Activated CD8-positive, alpha-beta memory T cell treated with anti-CD3 and anti-CD28 coated beads for 24 hours (primary cell): ENCODE data around the gene PBX1.

Experiments used
- DNase-seq: peaks from one replicate; pipeline ENCODE4 v3.0.0-alpha.2; 2020

The PBX1 gene

DNA sequence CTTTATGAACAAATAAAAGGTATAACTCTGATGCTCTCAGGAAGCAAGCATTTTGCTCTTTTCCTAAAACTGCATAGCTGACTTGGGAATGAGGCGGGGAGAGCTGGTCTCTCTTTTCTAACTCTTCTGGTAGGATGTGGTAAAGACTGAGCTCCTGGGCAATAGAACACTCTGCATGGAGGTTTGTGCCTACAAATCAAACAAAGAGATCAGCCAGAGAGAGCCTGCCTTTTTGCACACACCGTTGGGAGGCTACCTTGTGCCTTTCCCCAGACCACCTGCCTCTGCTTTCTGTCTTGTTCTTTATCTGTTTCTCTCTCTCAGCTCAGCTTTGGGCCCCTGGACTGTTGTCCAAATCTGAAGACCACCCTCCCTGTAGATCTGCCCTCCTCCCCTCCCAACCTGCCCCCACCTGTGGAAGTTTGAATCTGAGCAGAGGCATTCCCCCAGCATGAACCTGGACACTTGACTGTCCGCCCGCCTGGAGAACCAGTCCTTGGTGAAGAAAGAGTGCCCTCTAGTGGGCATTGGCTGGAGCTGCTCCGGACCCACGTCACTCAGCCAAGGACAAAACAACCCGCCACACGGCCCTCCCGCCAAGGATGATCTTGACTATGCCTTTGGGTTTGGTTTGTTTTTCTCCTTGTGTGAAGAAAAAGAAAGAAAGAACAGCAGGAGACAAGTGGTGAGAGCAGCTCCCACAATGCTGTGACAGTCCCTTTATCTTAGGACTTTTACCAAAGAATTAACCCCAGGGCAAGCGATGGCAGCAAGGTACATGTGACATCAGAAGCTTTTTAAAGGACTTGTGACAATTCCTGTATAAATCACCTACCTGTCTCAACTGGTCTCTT, 228.2 kb downstream of the PBX1 start:
- DNase-seq = peak; percentile 77

DNA sequence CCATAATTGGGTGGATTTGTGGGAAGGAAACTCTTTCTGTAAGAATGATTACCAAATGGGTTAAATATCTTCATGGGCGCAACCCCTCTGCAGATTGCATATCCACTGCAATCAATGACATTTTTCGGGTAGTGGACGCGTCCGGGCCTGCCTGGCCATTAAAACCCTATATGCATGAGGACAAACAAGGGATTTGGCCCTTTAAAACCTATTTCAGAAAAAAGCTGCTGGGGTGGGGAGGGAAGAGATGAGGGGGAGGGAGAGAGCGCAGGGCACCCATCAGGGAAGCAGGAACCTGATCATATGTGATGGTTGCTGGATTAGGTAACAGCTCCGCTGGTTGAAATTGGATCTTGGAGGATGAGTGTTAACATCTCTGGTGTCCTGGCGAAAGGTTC, 228.8 kb downstream of the PBX1 start:
- no peak for DNase-seq

DNA sequence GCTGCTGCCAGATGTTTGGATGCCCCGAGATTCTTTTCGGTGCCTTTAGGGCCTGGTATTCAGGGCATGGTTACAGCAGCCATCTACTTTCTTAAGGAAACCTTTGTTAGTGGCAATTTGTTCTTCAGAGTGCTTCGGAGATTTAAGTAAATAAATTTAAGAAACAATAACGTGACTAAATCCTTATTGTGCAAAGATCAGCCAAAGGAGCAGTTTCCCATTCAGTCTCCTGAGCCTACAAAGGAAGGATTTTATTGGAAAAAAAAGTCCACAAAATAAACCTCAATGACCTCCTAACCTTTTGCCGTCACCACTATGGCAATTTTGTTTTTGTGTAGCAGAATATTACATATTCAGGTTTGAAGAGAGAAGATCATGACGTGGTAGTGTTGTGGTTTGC, 231.1 kb downstream of the PBX1 start:
- no peak for DNase-seq

DNA sequence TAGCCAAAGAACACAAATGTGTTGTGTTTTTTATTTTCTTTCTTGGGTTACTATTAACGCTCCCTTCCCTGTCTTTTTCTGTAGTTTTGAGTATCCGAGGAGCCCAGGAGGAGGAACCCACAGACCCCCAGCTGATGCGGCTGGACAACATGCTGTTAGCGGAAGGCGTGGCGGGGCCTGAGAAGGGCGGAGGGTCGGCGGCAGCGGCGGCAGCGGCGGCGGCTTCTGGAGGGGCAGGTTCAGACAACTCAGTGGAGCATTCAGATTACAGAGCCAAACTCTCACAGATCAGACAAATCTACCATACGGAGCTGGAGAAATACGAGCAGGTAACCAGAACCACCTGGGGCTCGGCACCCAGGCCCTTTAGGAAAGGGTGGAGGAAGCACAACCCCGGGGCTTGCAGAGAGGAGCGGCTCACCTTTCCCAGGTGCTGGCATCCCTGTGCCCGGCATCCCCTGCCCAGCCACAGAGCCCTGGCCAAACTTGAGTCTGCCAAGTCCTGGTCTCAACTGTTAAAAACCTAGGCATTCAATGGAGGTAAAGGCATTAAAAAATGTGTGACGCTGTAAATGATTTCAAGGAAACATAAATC, 233.5 kb downstream of the PBX1 start:
- no peak for DNase-seq

DNA sequence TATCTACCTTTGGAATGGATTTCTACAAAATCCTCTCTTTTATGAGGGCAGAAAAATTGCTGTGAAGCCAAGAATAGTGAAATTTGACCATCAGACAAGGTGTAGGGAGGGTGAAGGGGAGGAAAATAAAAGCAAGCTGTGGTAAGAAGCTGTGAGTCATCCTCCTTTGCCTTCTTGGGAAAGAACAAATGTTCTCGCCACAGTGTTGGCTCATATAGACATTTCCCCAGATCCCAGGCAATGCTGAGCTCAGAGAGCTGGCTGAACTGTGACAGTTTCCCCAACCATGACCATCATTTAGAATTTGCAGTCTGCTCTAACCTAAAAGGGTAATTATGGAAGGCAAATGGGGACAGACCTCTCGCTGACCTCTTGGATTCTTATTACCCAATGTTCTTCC, 235.4 kb downstream of the PBX1 start:
- DNase-seq = no peak

DNA sequence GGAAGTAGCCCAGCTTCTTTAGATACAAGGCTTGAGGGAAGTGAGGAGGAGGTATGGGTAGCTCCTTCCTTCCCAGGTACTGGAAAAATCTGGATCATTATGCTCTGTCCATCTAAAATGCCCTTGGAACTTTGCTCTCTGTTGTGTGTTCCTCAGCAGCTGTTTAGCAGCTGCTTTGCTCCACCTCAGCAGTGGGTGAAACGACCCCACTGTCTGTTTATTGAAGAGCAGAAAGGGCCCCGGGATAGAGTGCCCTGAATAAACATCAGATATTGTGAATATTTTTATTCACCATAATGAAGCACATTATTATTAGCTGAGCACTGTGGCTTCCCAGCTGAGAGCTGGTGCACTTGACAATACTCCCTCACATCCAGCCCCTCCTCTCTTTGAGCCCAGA, 237.9 kb downstream of the PBX1 start:
- no peak for DNase-seq

DNA sequence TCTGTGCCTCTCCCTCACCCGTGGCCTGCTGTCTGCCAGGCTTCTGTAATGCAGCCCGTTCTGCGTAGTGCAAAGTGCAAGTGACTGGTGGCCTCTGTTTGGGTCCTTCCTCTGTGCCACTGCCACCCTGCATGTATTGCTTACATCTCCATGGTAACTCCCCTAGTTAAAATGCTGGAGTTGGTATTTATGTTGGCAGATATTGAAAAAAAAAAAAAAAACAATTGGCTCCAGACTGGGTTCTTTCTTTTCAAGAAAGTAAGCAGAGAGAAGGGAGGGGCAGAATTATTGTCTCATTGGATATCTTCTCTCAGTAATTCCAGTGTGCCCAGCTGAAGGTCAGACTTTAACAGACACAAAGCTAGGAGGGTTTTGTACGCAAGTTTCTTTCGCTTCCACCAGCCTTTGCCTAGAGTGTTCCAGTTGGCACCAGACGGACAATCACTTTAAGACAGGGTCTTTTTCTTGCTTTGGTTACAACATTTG, 242.3 kb downstream of the PBX1 start:
- DNase-seq = no peak

DNA sequence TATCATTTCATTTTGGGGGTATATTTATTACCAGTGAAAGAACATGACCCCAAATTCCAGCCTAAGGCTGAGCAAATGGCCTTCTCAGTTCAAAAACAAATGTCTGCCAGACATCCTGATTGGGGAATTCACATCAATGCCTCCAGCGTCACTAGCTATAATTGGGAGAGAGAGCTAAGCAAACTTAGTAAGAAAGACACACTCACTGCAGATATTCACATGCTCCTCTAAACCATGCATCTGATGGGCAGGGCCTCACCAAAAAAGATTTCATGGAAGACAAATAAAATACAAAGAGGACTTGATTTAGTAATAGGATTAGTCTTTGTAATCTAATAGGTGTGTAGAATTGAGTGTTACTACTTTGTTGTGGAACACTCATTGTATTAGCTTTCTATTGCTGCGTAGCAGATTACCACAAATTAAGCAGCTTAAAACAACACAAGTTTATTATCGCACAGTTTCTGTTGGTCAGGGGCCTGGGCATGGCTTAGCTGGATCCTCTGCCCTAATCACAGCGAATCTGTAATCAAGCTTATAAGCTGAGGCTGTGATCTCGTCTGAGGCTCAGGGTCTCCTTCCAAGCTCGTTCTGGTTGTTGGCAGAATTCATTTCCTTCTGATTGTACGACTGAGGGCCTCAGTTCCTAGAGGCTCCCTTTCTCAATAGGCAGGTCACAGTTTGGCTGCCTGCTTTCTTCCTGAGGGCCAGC, 243.0 kb downstream of the PBX1 start:
- no peak for DNase-seq

DNA sequence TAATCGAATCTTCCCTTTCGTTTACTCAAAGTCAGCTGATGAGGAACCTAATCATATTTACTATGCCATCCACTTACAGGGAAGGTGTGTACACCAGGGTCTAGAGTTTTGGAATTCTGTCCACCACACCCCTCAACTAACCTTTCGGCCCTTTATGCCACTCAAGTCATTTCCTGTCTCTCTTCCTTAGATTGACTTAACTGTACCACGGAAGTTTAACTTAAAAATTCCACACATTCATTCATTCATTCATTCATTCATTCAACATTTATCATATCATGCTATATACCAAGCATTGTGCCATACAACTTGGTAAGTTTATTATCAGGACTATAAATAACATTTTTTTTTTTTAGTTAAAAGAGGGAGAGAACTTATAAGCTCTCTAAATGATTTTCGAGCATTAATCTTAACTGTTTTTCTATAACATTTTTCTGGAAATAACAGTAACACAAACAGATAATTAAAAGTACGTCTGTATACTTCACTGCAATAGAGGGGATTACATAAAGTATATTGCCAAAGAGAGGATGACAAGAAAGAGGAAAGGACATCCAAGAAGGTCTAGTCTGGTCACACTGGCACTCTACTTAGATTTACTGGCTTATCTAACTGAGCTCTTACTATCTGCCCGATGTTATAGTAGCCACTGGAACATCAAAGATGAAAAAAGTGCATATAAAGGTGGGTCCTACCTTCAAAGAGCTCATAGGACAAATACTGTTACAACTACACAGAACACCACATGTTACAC, 243.7 kb downstream of the PBX1 start:
- no peak for DNase-seq

DNA sequence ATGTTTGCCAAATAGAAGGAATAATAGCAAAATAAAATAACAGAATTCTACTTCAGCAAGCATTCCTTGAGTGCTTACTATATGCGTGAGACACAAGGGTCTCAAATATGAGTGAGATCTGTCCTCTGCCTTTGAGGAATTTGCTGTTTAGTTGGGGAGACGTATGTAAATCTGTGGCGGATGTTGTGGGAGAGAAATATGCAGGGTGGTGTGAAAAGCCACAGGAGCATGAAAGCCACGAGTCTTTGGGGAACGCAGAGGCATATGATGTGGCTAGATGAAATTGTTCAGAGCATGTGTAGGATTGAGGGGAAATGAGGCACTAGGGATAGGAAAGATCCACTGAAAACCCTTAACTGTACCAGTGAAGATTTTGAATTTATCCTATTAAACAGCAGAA, 244.4 kb downstream of the PBX1 start:
- DNase-seq = no peak

DNA sequence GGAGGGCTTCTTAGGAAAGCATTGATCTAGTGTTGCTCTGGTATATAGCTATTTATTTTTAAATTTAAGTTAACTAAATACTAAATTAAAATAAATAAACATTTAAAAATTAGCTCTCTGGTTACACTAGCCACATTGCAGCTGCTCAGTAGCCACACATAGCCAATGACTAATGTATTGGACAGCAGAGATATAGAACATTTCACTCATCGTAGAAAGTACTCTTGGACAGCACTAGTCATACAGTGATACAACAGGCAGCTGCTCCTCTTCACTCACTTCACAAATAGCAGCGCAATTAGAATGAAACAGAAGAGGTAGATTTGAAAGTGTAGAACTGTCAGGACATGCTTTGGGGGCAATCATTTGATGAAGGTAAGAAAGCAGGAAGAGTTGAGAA, 245.4 kb downstream of the PBX1 start:
- DNase-seq = no peak

DNA sequence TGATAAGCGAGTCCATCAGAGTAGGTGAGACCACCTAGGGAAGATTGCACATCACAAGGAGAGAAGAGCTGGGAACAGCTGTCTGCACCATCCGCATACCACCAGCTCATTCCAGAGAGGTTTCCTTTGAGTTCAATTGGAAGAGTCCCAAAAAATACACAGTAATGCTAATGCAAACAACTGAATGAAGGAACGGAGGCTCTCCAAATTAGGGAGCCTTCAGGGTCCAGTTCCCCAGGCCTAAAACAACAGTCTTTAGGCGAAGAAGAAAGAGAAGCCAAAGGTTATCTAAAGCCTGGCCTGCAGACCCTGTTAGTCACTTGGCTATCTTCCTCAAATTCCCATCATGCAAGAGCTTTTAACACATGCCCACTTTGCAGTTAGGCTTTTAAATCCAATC, 246.4 kb downstream of the PBX1 start:
- DNase-seq = no peak

DNA sequence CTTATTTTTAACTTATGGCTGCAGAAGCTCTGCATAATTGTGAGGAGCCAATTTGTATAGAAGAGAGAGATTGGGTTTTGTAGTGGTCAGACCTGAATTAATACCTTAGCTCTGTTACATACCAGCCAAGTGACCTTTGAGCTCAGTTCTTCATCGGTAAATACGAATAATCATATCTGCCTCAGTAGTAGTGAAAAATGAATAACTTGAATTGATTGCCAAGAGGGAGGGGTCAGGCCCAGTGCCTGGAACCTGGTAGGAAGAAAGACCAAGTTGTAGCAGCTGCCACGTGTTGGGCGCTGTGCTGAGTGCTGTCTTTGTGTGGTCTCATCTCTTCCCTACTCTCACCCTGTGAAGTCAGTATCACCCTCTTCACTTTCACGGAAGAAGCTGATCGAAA, 247.5 kb downstream of the PBX1 start:
- no peak for DNase-seq

DNA sequence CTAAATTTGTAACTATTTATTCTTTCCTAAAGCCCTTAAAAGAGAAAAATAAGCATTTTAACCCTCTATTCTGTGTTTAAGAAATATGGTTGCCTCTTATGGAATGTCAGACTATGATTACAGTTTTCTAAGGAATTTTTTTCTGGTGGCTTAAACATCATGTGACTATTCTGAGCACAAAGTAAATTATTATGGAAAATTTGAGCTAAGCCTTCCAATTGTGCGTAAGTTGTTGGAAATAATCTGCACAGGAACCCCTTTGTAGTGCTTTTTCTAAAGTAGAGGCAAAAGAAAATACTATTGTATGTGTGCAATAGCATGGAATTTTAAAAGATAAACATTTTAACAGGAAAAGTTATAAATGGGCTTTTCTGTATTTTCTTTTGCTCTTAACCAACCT, 254.8 kb downstream of the PBX1 start:
- DNase-seq = no peak

DNA sequence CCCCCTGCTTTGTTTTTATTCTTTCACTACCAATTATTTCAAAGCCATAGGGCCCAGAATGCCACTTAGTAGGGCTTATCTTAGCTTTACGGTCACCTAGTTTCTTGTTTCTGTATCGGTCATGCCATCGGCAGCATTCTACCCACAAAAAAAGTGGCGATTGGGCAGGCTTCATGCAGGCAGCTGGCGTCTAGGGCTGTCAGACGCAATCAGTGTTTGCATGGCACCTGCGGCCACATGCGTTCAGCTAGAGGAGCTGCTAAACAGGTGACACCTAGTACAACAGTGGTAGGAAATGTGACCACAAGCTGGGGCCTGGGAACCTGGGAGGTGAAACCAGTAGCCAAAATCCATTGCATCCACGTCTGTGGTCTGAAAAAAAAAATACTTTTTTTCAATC, 262.7 kb downstream of the PBX1 start:
- DNase-seq = no peak

DNA sequence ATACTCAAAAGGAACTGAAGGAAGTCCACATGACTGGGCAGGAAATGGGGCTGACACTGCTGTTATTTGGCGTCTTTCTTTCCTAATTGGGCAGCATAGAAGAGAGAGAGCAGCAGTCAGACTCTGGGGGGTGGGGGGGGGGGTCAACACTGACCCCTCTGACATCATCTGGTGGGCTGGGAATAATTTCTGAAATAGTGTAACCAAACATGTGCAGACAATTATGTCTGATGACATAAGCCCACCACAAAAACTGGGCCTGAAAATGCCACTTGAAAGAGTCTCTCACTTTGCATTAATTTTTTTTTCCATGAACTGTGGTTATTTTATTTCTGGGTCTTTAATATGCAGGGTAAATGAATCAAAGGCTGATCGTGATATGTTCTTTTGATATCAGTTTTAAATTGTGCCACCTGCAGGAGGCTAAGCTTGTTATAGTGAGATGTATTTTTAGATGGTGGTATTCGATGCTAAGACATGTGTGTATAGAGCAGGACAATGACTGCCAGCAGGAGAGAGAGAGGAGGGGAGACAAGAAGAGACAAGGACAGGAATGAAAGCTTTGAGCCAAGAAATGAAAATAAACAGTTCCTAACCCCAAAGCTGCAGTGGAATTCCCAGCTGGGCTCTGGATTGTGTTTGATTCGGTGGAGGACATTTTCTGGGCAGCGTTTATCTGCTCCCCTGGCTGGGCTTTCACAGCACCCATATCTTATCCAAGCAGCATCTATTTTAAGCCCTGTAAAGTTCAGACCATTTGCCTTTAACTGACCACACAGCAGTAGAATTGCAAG, 264.7 kb downstream of the PBX1 start:
- no peak for DNase-seq

DNA sequence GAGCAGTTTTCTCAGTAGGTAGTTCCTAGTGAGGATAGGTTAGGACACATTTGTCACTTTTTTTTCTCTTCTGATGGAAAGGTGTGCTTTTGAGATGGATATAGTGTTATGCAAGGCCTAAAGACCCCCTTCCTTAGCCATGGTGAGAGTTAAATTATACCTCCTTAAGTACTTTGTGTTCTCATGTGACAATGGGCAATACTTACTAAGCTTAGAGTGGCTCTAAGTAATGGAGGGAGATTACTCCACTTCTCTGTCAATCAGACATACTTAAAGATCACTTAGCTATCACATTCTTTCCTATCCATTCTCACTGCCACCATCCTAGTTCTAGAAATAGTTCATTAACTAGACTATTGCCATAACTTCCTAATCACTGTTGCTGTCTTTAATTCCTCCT, 265.6 kb downstream of the PBX1 start:
- DNase-seq = no peak

DNA sequence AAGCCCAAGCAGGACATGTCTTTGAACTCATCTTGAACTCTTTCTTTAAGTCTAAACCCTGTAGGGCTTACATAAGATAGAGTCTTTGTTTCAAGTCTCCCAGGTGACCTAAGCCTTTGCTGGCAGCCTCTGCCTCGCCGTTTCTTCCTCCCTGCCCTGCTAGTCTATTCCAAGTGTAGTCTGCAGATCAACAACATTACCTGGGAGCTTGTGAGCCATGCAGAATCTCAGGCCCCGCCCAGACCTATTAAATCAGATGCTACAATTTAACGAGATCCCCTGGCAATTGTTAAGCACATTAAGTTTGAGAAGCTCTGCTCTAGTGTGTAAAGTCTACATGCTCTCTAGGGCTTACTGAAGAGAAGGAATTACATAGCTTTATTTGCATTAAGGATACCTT, 271.6 kb downstream of the PBX1 start:
- no peak for DNase-seq

DNA sequence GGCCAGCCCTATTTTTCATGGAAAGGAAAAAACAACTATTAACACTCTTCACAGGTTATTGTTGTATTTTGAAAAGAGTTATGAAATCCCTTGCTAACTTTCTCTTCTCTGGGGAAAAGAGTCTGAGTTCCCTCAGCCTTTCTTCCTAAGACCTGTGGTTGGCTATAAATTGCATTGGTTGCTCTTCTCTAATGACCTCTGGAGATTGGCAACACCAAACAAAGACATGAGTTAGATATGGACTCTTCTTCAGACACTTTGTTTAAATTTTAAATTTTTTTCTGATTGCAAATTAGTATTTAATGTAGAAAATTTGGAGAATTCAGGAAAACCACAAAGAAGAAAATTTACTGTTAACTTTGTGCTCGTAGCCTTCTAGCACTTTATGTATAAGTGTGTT, 275.7 kb downstream of the PBX1 start:
- DNase-seq = no peak

DNA sequence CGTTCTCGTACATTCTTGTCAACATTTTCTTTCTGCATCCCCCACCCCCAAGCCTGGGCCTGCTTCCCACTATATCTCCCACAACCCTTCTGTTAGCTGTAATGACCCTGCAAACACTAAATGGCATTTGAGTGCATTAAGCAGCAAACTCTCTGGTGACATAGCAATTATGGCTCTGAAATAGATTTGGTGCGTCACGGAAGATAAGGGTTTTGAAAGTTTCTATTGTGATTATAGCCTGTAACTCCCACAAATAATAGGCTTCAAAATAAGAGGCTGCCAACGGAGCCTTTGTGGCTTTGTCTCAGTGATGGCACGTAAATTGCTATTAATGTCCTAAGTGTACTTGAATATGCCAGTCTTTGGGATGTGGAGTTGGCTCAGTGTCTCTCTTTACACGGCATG, 277.6 kb downstream of the PBX1 start:
- no peak for DNase-seq

DNA sequence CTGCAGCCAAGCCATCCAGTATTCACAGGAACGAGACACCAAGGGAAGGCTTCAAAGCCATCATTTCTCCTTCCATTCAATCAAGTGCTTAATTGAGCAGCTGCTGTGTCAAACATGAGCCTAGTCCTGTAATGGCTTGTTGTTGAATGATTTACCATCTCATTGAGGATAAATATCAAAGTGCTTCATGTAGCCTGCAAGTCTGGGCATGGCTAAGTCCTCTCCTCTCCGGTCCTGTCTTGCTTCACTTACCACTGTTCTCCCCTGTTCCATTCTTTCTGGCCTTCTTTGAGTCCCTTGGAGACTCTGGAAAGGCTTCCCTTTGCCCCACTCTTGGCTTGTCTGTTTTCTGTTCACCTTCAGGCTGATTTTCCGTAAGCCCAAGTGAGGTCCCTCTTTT, 279.8 kb downstream of the PBX1 start:
- DNase-seq = no peak

DNA sequence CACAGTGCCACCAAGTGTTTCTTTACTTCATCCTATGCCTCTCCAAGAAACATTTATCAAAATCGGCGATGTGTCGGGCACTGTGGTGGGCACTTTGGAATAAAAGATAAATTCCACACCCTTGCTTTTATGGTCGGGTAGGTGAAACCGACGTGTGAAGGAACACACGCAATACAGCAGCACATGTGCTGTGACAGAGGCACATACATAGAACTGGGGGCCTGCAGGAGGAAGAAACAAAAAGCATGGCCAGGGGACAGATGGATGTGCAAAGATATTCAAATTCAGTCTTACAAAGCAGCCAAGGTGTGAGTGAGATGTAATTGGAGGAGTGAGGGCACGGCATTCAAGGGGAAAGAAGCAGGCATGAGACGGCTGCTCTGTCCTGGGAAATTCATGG, 282.0 kb downstream of the PBX1 start:
- DNase-seq = no peak
